GM12874 (cell line): ENCODE data around the gene UTP18.

Experiments used
- CTCF ChIP-seq: IDR thresholded peaks from 2 replicates; pipeline ENCODE4 v1.5.1; 2011; ENCODE audit warnings: low read depth, mild to moderate bottlenecking, control low read depth, low read length, moderate library complexity; ENCODE audit not compliant: insufficient read depth

The UTP18 gene

GRCh38 chr17:51260237-51261023 is at the start of gene UTP18:
TSS of gene UTP18 (plus strand) at chr17:51260546. CDS start at chr17:51260585, 39 bp downstream.
- TF ChIP-seq CTCF: no peak

DNA sequence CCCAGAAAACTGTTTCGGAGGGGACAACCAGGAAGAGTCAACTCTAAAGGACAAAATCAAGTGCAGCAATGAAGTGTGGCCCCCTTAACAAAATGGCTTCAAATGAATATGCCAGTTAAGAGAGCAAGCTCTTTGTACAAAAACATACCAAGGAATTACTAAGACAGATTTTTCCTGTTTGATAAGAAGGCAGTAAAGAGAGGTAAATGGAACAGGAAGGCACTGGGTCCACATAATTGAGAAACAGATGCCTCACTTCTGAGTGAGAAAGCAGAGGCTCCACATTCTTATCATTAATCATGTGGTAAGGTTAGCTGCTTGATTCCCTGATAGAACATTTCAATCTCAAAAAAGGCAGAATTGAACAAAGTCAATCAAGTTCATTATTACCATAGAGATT is 45.4 kb upstream of the UTP18 start:
- TF ChIP-seq CTCF: no peak

GRCh38 chr17:51217946-51218345 is 42.4 kb upstream of the UTP18 start:
- TF ChIP-seq CTCF: no peak

GRCh38 chr17:51221322-51221721 is 39.0 kb upstream of the UTP18 start:
- TF ChIP-seq CTCF: no peak

- no peak for TF ChIP-seq CTCF
Measured at GRCh38 chr17:51224402-51225262, 35.7 kb upstream of the UTP18 start.

DNA sequence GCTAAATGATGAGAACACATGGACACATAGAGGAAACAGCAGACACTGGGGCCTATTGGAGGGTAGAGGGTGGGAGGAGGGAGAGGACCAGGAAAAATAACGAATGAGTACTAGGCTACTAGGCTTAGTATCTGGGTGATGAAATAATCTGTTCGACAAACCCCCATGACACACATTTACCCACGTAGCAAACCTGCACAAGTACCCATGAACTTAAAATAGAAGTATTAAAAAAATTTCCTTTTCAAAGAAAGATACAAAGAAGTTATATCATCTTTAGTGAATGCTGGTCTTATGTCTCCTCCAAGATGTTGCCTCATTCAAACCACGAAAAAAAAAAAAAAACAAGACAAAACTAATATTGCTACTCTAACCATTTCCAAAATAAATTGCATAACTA is 32.2 kb upstream of the UTP18 start:
- TF ChIP-seq CTCF: no peak

GRCh38 chr17:51229889-51230288 is 30.5 kb upstream of the UTP18 start:
- no peak for TF ChIP-seq CTCF
